HepG2 (cell line): ENCODE results near the gene DEDD2. TPM values are rescaled to one million over a fixed set of nuclear protein-coding genes. Genes with fewer than 3 reads are reported as not detected.

ENCODE experiments used
- AKAP8 ChIP-seq: sonication (generic); formaldehyde crosslinking; IDR thresholded peaks from 2 replicates; pipeline ENCODE4 v1.5.1; 2020; ENCODE audit warnings: mild to moderate bottlenecking, missing genetic modification reagents
- ARNT2 ChIP-seq: sonication (generic); formaldehyde crosslinking; IDR thresholded peaks from 2 replicates; pipeline ENCODE4 v1.8.0; 2022; ENCODE audit warnings: mild to moderate bottlenecking, low read depth, missing genetic modification reagents, moderate library complexity
- EED ChIP-seq: sonication (generic); formaldehyde crosslinking; IDR thresholded peaks from 2 replicates; pipeline ENCODE4 v1.5.0; 2020; ENCODE audit warnings: mild to moderate bottlenecking, missing genetic modification reagents
- FOSL2 ChIP-seq: sonication (generic); formaldehyde crosslinking; IDR thresholded peaks from 2 replicates; pipeline ENCODE4 v1.4.0; 2020; ENCODE audit warnings: missing genetic modification reagents
- RBFOX2 ChIP-seq: fragments of 200-400 bp; formaldehyde crosslinking; IDR thresholded peaks from 2 replicates; pipeline ENCODE4 v1.6.1; 2017; ENCODE audit warnings: low read depth, mild to moderate bottlenecking, low read length
- SIN3A ChIP-seq: IDR thresholded peaks from 2 replicates; pipeline ENCODE4 v1.6.1; 2011; ENCODE audit warnings: low read depth, mild to moderate bottlenecking, control low read depth, low read length, borderline replicate concordance
- ZBTB7B ChIP-seq: sonication (generic); formaldehyde crosslinking; IDR thresholded peaks from 2 replicates; pipeline ENCODE4 v1.4.0; 2020; ENCODE audit warnings: missing genetic modification reagents
- ZC3H4 ChIP-seq: sonication (generic); formaldehyde crosslinking; IDR thresholded peaks from 2 replicates; pipeline ENCODE4 v1.4.0; 2020; ENCODE audit warnings: missing genetic modification reagents, borderline replicate concordance
- polyA plus RNA-seq, 8 experiments: library from polyadenylated mRNA; depleted of rRNA in 3 of 8; stranded (reverse) in 7 of 8; unstranded in 1 of 8; fragments of >200 nt; fragmentation: Illumina TruSeq in 4 of 8; extraction: Trizol in 4 of 8; gene quantifications; 2 replicates each; pipeline versions ENCODE4 v1.2.1 to v1.2.3, GENCODE V29; 2011 to 2016; ENCODE audit warnings: low read depth in 4 of 8, missing spikeins in 1 of 8, mixed read lengths in 1 of 8; ENCODE audit not compliant: insufficient read depth in 1 of 8
- total RNA-seq, 5 experiments: library from RNA; depleted of rRNA; stranded (reverse); fragments of >200 nt; fragmentation: Illumina TruSeq; extraction: Trizol; gene quantifications; 2 replicates each; pipeline ENCODE4 v1.2.3, GENCODE V29; 2016; ENCODE audit warnings: low read depth in 1 of 5
- TF ChIP-seq, protein P1 (sequence below): sonication (generic); formaldehyde crosslinking; IDR thresholded peaks from 2 replicates; pipeline ENCODE4 v1.4.0; 2020; ENCODE audit warnings: missing genetic modification reagents
- TF ChIP-seq, protein P2 (sequence below): sonication (generic); formaldehyde crosslinking; conservative IDR thresholded peaks from 2 replicates; pipeline ENCODE4 v1.4.0; 2020; ENCODE audit warnings: missing genetic modification reagents
- TF ChIP-seq, protein P3 (sequence below): sonication (generic); formaldehyde crosslinking; IDR thresholded peaks from 2 replicates; pipeline ENCODE4 v1.4.0; 2020; ENCODE audit warnings: missing genetic modification reagents
- TF ChIP-seq, protein P4 (sequence below): sonication (generic); formaldehyde crosslinking; IDR thresholded peaks from 2 replicates; pipeline ENCODE4 v1.4.0; 2020; ENCODE audit warnings: mild to moderate bottlenecking, missing genetic modification reagents

The DEDD2 gene
- total and polyA plus RNA-seq, 2 of the 13 experiments (the other 11 are each of a cell fraction or from before 2014, with no cell fraction given) = 19.2 to 24.7 TPM

DNA sequence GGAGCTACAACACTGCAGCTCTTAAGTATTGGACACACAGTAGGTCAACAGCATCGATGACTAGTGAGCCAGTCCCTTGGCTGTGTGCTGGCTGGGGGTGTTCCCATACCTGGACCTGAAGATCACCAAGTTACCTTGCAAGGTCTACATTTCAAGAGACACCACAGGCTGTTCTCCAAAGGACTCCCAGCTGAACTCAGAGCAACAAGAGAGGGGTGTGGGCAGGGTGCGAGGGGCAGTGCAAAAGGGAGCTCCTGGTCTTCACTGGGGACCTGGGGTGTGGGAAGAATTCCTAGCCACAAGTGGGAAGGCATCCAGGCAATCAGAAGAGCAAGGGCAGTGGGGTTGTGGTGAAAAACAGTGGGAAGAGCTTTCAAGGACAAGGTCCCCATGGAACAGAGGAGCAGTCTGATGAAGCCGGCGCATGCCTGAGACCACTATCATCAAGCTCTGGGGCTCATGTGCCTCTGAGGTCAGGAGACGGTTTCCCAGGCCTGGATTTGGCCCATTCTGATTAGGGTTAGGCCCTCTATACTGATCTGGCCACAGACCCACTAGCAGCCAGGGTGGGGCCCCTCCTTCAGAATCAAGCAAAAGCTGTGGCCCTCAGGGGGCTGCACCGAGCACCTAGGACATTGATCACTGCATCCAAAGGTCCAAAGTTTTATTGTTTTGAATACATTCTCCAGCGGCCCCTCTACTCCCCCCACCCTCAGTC is 29.6 kb upstream of the DEDD2 start (continued):
- TF ChIP-seq, protein P1, sequence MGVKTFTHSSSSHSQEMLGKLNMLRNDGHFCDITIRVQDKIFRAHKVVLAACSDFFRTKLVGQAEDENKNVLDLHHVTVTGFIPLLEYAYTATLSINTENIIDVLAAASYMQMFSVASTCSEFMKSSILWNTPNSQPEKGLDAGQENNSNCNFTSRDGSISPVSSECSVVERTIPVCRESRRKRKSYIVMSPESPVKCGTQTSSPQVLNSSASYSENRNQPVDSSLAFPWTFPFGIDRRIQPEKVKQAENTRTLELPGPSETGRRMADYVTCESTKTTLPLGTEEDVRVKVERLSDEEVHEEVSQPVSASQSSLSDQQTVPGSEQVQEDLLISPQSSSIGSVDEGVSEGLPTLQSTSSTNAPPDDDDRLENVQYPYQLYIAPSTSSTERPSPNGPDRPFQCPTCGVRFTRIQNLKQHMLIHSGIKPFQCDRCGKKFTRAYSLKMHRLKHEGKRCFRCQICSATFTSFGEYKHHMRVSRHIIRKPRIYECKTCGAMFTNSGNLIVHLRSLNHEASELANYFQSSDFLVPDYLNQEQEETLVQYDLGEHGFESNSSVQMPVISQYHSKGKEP (CRISPR knock-in tag) = no peak
- TF ChIP-seq ZBTB7B (CRISPR knock-in tag) = peak; percentile 24; the same call in 1 of the 2 replicates
- TF ChIP-seq ARNT2 (CRISPR knock-in tag) = 0 out of 2 replicates have a peak, but pooled peaks have one; percentile 9
- peak; percentile 54; the same call in 1 of the 2 replicates for TF ChIP-seq RBFOX2
- peak; percentile 45; the same call in 1 of the 2 replicates for TF ChIP-seq AKAP8 (CRISPR knock-in tag)
- TF ChIP-seq SIN3A = 0 out of 2 replicates have a peak, but pooled peaks have one; percentile 19
- TF ChIP-seq, protein P2, sequence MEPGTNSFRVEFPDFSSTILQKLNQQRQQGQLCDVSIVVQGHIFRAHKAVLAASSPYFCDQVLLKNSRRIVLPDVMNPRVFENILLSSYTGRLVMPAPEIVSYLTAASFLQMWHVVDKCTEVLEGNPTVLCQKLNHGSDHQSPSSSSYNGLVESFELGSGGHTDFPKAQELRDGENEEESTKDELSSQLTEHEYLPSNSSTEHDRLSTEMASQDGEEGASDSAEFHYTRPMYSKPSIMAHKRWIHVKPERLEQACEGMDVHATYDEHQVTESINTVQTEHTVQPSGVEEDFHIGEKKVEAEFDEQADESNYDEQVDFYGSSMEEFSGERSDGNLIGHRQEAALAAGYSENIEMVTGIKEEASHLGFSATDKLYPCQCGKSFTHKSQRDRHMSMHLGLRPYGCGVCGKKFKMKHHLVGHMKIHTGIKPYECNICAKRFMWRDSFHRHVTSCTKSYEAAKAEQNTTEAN = no peak
- TF ChIP-seq, protein P3, sequence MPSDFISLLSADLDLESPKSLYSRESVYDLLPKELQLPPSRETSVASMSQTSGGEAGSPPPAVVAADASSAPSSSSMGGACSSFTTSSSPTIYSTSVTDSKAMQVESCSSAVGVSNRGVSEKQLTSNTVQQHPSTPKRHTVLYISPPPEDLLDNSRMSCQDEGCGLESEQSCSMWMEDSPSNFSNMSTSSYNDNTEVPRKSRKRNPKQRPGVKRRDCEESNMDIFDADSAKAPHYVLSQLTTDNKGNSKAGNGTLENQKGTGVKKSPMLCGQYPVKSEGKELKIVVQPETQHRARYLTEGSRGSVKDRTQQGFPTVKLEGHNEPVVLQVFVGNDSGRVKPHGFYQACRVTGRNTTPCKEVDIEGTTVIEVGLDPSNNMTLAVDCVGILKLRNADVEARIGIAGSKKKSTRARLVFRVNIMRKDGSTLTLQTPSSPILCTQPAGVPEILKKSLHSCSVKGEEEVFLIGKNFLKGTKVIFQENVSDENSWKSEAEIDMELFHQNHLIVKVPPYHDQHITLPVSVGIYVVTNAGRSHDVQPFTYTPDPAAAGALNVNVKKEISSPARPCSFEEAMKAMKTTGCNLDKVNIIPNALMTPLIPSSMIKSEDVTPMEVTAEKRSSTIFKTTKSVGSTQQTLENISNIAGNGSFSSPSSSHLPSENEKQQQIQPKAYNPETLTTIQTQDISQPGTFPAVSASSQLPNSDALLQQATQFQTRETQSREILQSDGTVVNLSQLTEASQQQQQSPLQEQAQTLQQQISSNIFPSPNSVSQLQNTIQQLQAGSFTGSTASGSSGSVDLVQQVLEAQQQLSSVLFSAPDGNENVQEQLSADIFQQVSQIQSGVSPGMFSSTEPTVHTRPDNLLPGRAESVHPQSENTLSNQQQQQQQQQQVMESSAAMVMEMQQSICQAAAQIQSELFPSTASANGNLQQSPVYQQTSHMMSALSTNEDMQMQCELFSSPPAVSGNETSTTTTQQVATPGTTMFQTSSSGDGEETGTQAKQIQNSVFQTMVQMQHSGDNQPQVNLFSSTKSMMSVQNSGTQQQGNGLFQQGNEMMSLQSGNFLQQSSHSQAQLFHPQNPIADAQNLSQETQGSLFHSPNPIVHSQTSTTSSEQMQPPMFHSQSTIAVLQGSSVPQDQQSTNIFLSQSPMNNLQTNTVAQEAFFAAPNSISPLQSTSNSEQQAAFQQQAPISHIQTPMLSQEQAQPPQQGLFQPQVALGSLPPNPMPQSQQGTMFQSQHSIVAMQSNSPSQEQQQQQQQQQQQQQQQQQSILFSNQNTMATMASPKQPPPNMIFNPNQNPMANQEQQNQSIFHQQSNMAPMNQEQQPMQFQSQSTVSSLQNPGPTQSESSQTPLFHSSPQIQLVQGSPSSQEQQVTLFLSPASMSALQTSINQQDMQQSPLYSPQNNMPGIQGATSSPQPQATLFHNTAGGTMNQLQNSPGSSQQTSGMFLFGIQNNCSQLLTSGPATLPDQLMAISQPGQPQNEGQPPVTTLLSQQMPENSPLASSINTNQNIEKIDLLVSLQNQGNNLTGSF (CRISPR knock-in tag) = no peak
- 0 out of 2 replicates have a peak, but pooled peaks have one; percentile 26 for TF ChIP-seq ZC3H4 (CRISPR knock-in tag)
- TF ChIP-seq, protein P4, sequence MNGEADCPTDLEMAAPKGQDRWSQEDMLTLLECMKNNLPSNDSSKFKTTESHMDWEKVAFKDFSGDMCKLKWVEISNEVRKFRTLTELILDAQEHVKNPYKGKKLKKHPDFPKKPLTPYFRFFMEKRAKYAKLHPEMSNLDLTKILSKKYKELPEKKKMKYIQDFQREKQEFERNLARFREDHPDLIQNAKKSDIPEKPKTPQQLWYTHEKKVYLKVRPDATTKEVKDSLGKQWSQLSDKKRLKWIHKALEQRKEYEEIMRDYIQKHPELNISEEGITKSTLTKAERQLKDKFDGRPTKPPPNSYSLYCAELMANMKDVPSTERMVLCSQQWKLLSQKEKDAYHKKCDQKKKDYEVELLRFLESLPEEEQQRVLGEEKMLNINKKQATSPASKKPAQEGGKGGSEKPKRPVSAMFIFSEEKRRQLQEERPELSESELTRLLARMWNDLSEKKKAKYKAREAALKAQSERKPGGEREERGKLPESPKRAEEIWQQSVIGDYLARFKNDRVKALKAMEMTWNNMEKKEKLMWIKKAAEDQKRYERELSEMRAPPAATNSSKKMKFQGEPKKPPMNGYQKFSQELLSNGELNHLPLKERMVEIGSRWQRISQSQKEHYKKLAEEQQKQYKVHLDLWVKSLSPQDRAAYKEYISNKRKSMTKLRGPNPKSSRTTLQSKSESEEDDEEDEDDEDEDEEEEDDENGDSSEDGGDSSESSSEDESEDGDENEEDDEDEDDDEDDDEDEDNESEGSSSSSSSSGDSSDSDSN = 0 out of 2 replicates have a peak, but pooled peaks have one; percentile 21
- no peak for TF ChIP-seq EED (CRISPR knock-in tag)
- 0 out of 2 replicates have a peak, but pooled peaks have one; percentile 4 for TF ChIP-seq FOSL2
